Endothelial cell (in vitro differentiated cells): Measurements from ENCODE around the gene MUC22. TPM values are rescaled to one million over a fixed set of nuclear protein-coding genes. Genes with fewer than 3 reads are reported as not detected.
"Not testable (repeated sequence)": the region's sequence is repeated elsewhere in the genome, so short reads cannot be mapped to it uniquely, and the experiment has no call there.

Experiments
- DNase-seq: peaks from one replicate; pipeline ENCODE4 v3.0.0; 2021; ENCODE audit warnings: low spot score
- H3K27ac Mint-ChIP-seq: one replicate; pipeline ENCODE4 v1.8.0; 2021; ENCODE audit warnings: mixed read lengths, inconsistent platforms; ENCODE audit not compliant: unreplicated experiment
- H3K27me3 Mint-ChIP-seq: one replicate; pipeline ENCODE4 v1.8.0; 2021; ENCODE audit warnings: mild to moderate bottlenecking, moderate library complexity, mixed read lengths, inconsistent platforms; ENCODE audit not compliant: unreplicated experiment
- H3K36me3 Mint-ChIP-seq: one replicate; pipeline ENCODE4 v1.8.0; 2021; ENCODE audit warnings: mild to moderate bottlenecking, low read depth, mixed read lengths, inconsistent platforms; ENCODE audit not compliant: unreplicated experiment
- H3K4me1 Mint-ChIP-seq: one replicate; pipeline ENCODE4 v1.8.0; 2021; ENCODE audit warnings: mild to moderate bottlenecking, mixed read lengths, inconsistent platforms; ENCODE audit not compliant: unreplicated experiment
- H3K4me3 Mint-ChIP-seq: one replicate; pipeline ENCODE4 v1.8.0; 2021; ENCODE audit warnings: mild to moderate bottlenecking, mixed read lengths, inconsistent platforms; ENCODE audit not compliant: unreplicated experiment
- H3K9me3 Mint-ChIP-seq: one replicate; pipeline ENCODE4 v1.8.0; 2021; ENCODE audit warnings: mixed read lengths, inconsistent platforms; ENCODE audit not compliant: unreplicated experiment
- CTCF ChIP-seq: fragments of 200-600 bp; sonication (generic); IDR thresholded peaks from one replicate; pipeline ENCODE4 v1.5.0; 2021; ENCODE audit warnings: antibody characterized with exemption; ENCODE audit not compliant: unreplicated experiment
- total RNA-seq: library from RNA; stranded (reverse); fragmentation: NEBNext Ultra II Directional; extraction: Animal tissue kit (Norgen Biotek cat#: 25700); gene quantifications from one replicate; pipeline ENCODE4 v1.2.1, GENCODE V29; 2021; ENCODE audit not compliant: unreplicated experiment

The MUC22 gene
- total RNA-seq, 1 donor from 2014 or later, result not detected

GRCh38 chr6:31011153-31011552, 879 bp downstream of the MUC22 start:
- no peaks in the 10 kb centered on the region for H3K36me3 Mint-ChIP-seq
- no peaks in the 10 kb centered on the region for H3K9me3 Mint-ChIP-seq
- H3K4me3 Mint-ChIP-seq, result no peak overlapping the region
- peaks cover 2% of the 10 kb centered on the region for H3K4me1 Mint-ChIP-seq
- no peak overlapping the region for H3K27ac Mint-ChIP-seq
- TF ChIP-seq CTCF, result no peak
- no peak for DNase-seq
- H3K27me3 Mint-ChIP-seq, result no peaks in the 10 kb centered on the region

- H3K36me3 Mint-ChIP-seq, result no peaks in the 10 kb centered on the region
- DNase-seq, result no peak
- H3K4me3 Mint-ChIP-seq, result no peak overlapping the region
- peaks cover 4% of the 10 kb centered on the region for H3K27me3 Mint-ChIP-seq
- H3K4me1 Mint-ChIP-seq, result no peaks in the 10 kb centered on the region
- no peak for TF ChIP-seq CTCF
- H3K9me3 Mint-ChIP-seq, result no peaks in the 10 kb centered on the region
- no peak overlapping the region for H3K27ac Mint-ChIP-seq
Observed at GRCh38 chr6:31016659-31017299, 6.5 kb downstream of the MUC22 start.

- not testable (repeated sequence) for H3K4me3 Mint-ChIP-seq, DNase-seq, H3K4me1 Mint-ChIP-seq, H3K27ac Mint-ChIP-seq, H3K27me3 Mint-ChIP-seq, H3K36me3 Mint-ChIP-seq, H3K9me3 Mint-ChIP-seq
Observed at GRCh38 chr6:31017436-31017835, 7.2 kb downstream of the MUC22 start.

- TF ChIP-seq CTCF, result no peak
- DNase-seq, result no peak
- H3K27me3 Mint-ChIP-seq, result peaks cover 4% of the 10 kb centered on the region
- H3K9me3 Mint-ChIP-seq, result no peaks in the 10 kb centered on the region
- no peaks in the 10 kb centered on the region for H3K4me1 Mint-ChIP-seq
- H3K27ac Mint-ChIP-seq, result no peak overlapping the region
- H3K36me3 Mint-ChIP-seq, result no peaks in the 10 kb centered on the region
- H3K4me3 Mint-ChIP-seq, result no peak overlapping the region
Observed at GRCh38 chr6:31020057-31020456, 9.8 kb downstream of the MUC22 start.

- not testable (repeated sequence) for H3K36me3 Mint-ChIP-seq, H3K27ac Mint-ChIP-seq, DNase-seq, H3K9me3 Mint-ChIP-seq, H3K27me3 Mint-ChIP-seq, H3K4me1 Mint-ChIP-seq, H3K4me3 Mint-ChIP-seq
Observed at GRCh38 chr6:31020631-31021255, 10.5 kb downstream of the MUC22 start.

GRCh38 chr6:31021705-31022531, 11.6 kb downstream of the MUC22 start:
- H3K36me3 Mint-ChIP-seq, H3K27ac Mint-ChIP-seq, DNase-seq, H3K4me3 Mint-ChIP-seq, H3K4me1 Mint-ChIP-seq, H3K9me3 Mint-ChIP-seq, H3K27me3 Mint-ChIP-seq: not testable (repeated sequence)
